NT2/D1 (cell line): ENCODE data around the gene SPINK1.

Source experiments
- YY1 ChIP-seq: IDR thresholded peaks from 2 replicates; pipeline ENCODE4 v1.6.1; 2011; ENCODE audit not compliant: insufficient read length, insufficient read depth
- ZNF274 ChIP-seq: IDR thresholded peaks from 2 replicates; pipeline ENCODE4 v1.6.1; 2011; ENCODE audit warnings: mild to moderate bottlenecking, low read depth, low read length

GRCh38 chr5:147813696-147814095 lies 17.8 kb downstream of the SPINK1 start:
- TF ChIP-seq YY1 = no peak
- no peak for TF ChIP-seq ZNF274
